Stimulated activated CD4-positive, alpha-beta T cell treated with anti-CD3 and anti-CD28 coated beads, Interleukin-1b, Interleukin-23, amount 100 ng/mL, for 24 hours (primary cell): ENCODE results near the gene ARHGAP42.
"Not testable (repeated sequence)": the region's sequence is repeated elsewhere in the genome, so short reads cannot be mapped to it uniquely, and the experiment has no call there.

Source experiments
- DNase-seq, 4 experiments: peaks; one replicate each; pipeline ENCODE4 v3.0.0-alpha.2; 2020; ENCODE audit warnings: low read depth in 4 of 4, low spot score in 1 of 4

ARHGAP42 gene

DNA sequence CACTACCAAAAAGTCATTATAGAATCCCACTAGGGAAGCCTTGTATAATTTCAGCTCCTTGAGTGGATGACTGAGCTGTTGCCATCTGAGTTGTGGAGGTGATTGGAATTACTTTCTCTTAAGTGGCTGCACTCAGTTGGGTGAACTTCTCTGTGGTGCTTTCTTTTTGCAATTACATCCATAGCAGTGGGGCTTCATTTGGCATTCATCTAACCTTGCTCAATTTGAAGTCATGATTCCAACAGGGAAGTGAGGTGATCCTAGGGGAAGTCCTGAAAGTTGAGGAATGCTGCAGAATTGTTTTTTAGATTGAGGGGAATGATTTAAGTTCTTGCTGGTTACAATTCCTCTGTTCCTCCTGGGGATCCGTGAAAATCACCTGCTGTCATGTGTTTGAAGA, 39.6 kb downstream of the ARHGAP42 start:
- no peak for DNase-seq

- DNase-seq, result no peak
These were observed 40.3 kb downstream of the ARHGAP42 start for GRCh38 chr11:100727410-100727809.

DNA sequence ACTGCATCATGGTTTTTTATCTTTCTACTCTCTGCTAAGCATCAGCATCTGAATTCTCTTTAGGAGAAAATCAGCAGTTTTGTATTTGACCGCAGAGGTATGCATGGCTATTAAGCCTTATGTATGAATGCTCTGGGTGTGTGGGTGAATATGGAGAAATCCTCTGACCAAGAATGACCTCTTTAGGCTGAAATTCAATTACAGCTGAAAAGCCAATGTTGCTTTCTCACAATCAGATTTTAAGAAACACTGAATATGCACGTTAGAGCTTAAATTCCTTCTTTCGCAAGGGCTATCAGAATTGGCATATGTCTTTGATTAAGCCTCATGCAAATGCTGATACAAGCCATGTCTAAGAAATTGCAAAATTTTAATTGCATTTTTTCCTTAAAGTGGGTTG, 43.2 kb downstream of the ARHGAP42 start:
- no peak for DNase-seq

- DNase-seq, result no peak
These were observed 44.4 kb downstream of the ARHGAP42 start for GRCh38 chr11:100731471-100731870.

DNA sequence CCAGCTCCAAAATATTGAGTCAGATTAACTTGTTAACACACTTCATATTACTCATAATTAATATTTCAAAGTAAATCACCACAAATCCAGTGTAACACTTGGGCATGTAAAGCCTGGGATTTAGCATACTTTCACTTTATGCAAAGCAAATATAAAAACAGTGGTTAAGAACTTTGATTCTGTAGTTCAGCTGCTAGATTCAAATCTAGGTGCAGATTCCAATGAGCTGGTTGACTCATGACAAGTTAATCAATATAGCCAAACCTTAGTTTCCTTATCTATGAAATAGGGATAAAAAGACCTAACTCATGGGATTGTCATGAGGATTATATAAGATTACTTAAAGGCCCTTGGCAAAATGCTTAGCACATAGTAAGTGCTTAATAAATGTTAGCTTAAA, 45.9 kb downstream of the ARHGAP42 start:
- no peak for DNase-seq

- no peak for DNase-seq
These were observed 47.8 kb downstream of the ARHGAP42 start for GRCh38 chr11:100734743-100735527.

- no peak for DNase-seq
These were observed 49.0 kb downstream of the ARHGAP42 start for GRCh38 chr11:100735949-100736675.

GRCh38 chr11:100738701-100739270, 51.7 kb downstream of the ARHGAP42 start:
- DNase-seq, result no peak

DNA sequence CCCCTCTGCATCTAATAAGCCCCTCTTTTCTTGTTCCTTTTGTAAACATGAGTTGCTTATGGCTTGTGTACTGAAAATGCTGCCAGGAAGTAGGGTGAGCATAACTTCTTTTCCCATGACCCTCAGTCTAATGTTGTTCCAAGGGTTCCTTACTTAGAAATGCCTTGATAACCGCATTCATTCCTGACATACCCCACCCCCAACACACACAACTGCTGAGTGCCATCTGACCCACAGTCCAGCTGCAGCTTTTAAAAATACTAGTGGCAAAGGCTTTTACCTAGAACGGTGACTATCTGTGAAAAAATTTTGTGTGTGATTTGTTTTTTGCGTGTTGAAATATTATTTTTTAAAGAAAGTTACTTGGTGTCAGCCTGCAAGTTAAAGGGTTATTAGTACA, 52.6 kb downstream of the ARHGAP42 start:
- DNase-seq, result no peak

DNA sequence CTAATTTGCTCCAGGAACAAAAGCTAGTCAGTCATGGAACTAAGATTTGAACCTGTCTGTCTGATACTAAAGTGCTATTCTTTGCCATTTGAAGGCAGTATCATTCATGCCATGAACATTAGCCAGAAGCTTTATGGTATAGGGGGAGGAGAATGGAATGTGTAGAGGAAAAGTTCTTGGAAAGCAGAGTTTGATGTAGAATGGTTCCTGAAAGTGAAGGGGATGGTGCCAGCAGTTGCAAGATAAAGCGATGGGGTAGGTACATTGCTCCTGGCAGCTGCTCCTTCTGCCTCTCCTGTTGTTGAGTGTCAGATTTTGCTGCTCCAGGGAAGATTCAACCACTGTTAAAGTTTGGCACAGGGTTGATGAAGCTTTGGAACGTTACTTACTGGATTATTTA, 53.4 kb downstream of the ARHGAP42 start:
- DNase-seq, result no peak

GRCh38 chr11:100741866-100742625, 55.0 kb downstream of the ARHGAP42 start:
- DNase-seq, result no peak

GRCh38 chr11:100746448-100746847, 59.4 kb downstream of the ARHGAP42 start:
- no peak for DNase-seq

DNA sequence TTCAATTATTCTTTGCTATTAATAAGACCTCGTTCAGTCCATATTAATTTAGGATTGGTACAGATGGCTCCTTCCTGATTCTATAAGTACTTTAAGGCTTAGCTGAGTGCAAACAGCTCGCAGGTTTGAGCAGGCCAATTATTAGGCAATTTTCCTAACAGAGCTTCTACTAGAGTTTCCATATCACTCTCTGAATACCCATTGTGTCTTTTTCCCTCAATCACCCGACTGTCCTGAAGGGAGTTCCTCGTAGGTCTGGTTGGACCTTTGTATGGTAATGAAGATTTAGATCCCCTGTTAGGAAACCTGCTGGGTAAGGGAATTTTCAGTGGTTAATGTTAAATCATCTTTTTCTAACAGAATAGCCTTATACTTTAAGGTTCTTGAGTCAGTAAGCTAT, 61.1 kb downstream of the ARHGAP42 start:
- DNase-seq, result no peak

DNA sequence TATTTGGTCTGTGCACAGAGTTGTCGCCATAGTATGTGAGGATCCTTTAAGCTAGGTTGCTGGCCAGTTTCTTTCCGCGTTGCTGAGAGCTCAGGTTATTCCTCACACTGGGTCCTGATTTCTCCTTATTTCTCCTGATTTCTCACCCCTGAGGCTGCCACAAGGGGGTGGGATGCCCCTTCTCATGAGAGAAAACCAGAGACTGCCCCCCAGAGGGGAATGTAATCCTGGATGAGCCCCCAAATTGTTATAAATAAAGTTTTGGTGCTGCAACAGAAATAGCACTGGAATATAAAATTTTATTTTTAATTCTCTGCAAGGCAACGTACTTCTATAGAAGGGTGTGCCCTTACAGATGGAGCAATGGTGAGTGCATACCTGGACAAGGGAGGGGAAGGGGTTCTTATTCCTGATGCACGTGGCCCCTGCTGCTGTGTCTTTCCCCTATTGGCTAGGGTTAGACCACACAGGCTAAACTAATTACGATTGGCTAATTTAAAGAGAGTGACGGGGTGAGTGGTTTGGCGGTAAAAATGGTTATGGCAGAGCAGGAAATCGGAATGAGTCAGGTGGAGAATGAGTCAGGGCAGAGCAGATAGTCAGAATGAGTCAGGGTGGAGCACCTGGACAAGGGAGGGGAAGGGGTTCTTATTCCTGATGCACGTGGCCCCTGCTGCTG, 62.9 kb downstream of the ARHGAP42 start:
- DNase-seq, result not testable (repeated sequence)

DNA sequence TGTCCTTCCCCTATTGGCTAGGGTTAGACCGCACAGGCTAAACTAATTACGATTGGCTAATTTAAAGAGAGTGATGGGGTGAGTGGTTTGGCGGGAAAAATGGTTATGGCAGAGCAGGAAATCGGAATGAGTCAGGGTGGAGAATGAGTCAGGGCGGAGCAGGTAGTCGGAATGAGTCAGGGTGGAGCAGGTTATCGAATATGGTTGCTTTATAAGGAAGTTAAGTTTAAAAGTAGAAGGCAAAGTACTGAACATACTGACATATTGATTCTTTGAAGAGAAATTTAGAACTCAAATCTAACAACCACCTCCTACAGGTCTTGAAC, 63.4 kb downstream of the ARHGAP42 start:
- not testable (repeated sequence) for DNase-seq

DNA sequence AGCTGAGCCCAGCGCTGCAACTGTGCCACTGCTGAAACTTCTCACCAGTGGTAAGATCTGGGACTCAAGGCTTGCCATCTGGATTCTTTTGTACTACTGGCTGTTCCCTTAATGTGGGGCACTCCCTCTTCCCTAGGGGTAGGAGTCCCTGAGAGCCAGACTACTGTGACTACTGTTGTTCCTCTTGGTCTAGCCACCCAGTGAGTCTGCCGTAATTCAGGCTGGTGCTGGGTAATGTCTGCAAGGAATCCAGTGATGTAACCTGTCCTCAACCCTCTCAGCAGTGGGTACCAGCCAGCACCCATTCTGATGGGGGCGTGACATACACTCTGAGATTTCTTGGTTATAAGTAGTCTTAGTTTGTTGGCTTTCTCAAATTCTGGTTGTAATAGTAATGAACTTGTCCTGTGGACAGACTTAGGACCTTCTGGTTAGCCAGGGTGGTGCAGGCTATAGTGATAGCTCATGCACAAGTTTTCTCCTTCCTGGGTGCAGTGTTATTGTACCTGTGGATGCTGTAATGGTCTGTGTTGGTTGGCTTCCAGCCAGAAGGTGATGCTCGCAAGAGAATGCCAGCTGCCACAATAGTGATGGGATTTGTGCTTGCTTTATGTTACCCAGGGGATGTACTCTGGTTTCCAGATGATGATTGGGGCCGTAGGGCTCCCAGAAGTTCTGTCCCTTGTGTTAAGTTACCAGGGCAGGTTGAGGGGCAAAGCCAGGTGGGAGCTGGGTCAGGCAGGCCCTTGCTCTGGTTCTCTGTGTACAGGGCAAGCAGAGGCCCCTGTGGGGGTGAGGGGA, 65.5 kb downstream of the ARHGAP42 start:
- DNase-seq, result no peak

- no peak for DNase-seq
These were observed 66.1 kb downstream of the ARHGAP42 start for GRCh38 chr11:100753172-100753543.

GRCh38 chr11:100753571-100753970, 66.5 kb downstream of the ARHGAP42 start:
- DNase-seq, result no peak

DNA sequence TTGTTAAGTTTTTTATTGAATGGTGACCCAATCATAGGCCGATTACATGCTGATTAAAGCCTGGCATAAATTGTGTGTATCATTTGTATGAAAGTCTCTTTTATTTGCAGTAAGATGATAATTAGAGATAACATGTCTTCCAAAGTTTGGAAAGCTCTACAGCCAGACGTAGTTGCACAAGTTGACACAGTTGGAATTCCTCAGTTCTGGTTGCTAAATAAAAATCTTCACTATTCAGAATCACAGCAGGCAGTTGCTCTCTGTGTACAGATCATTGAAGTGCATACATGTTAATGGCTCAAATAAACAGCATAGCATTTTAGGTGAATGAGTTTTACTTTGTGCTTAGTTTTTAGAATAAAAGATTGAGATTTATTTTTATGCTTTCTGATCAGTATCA, 69.5 kb downstream of the ARHGAP42 start:
- DNase-seq, result no peak

- no peak for DNase-seq
These were observed 70.6 kb downstream of the ARHGAP42 start for GRCh38 chr11:100757646-100758045.
